Endometrium (tissue), 2 donors: ENCODE measurements around the gene PRRC2A.
A peak's percentile ranks its signal among the peaks of the same experiment; 100 is the strongest.
"Not testable (repeated sequence)": the region's sequence is repeated elsewhere in the genome, so short reads cannot be mapped to it uniquely, and the experiment has no call there.

ENCODE experiments used
- FAIRE-seq: peaks from 2 replicates; lab custom pipeline; 2012; peaks lifted over from hg19 to GRCh38; lab: Jason Lieb, UNC
- donor health status: control.
- donor health status: control.

Gene PRRC2A

DNA sequence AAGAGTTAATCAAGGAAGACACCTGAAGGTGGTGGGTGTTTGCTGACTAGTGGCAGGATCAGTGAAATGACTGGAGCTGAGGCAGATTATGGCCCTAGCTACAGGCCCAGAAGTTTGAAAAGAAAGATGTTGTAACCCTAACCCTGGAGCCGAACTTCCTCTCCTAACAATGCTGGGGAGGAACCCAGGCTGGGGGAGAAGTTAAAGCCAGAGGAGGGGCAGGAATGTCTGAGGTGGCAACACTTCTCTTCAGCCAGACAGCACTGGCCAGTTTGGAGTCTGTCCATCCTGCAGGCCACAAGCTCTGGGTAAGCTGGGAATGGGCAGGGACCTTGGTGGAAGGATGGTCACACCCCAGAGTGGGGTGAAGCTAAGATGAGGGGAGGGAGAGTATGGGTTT lies 34.5 kb upstream of the PRRC2A start, which contains the start of gene LST1:
Gene LST1, plus strand, starts transcription at position 270 of the 400 bp plus-strand sequence. CDS start 1,023 bp downstream, outside the sequence.
- FAIRE-seq = no peak

DNA sequence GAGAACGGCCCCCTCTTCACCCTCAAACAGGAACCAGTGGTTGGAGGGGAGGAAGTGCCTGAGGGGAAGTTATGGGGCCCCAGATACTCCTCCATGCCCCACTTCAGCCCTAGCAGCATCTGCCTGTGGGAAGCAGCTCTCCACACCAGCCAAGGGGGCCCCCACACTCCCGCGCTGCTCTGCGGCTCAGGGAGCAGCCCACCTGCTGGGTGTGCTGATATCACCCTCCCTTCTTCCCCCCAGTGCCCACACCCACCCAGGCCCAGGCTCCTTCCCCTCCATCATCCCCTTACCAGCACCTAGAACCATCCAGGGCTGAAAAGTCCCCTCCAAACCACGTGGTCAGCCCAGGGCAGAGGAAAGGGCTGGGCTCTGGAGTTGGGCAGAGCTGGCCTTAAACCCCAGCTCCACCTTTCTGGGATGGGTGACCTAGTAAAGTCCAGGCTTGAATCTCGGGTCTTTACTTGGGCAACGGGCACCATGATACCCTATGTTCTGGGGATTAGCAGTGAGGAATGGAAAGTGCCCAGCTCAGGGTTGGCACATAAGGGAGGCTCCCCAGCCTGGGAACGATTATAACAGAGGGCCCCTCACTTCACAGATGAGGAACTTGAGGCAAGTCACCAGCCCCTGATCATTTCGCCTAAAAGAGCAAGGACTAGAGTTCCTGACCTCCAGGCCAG lies 33.8 kb upstream of the PRRC2A start:
- no peak for FAIRE-seq

DNA sequence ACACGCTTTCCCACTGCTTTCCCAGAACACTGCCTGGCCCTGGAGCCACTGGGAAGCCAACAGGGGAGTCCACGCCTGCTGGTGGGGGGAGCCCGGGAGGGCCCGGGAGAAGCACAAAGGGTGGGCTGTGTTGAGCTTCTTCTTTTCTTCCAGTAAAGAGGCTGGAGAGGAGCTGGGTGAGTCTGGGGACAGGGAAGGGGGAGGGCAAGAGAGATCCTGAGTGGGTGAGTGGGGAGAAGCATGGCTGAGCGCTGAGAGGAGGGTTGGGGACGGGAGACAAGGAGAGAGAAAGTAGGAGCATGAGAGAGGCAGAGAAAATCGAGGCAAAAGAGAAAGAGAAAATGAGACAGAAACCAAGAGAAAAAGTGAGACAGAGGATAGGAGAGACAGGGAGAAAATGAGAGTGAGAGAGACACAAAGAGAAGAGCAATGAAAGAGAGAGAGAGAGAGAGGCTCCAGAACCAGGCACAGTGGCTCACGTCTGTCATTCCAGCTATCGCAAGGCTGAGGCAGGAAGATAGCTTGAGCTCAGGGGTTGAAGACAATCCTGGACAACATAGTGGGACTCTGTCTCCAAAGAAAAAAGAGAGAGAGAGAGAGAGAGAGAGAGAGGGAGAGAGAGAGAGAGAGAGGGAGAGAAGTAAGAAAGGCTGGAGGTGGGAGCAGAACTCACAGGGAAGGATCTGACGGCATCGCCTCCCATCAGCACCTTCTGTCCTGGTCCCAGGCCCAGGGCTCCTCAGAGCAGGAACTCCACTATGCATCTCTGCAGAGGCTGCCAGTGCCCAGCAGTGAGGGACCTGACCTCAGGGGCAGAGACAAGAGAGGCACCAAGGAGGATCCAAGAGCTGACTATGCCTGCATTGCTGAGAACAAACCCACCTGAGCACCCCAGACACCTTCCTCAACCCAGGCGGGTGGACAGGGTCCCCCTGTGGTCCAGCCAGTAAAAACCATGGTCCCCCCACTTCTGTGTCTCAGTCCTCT lies 32.4 kb upstream of the PRRC2A start:
- FAIRE-seq = no peak

GRCh38 chr6:31588871-31589650 lies 31.5 kb upstream of the PRRC2A start:
- no peak for FAIRE-seq

DNA sequence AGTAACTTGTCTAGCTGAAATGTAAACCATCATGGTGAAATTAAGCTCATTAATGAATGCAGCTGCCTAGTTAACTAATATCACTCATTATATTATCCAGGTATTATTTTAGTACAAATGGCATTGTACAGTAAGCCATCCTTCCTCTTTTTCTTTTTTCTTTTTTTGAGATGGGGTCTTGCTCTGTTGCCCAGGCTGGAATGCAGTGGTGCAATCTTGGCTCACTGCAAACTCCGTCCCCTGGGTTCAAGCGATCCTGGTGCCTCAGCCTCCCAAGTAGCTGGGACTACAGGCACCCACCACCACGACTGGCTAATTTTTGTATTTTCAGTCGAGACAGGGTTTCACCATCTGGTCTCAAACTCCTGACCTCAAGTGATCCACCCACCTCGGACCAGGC lies 29.8 kb upstream of the PRRC2A start:
- not testable (repeated sequence) for FAIRE-seq

- no peak for FAIRE-seq
Measured at GRCh38 chr6:31592396-31592771, 28.1 kb upstream of the PRRC2A start.

GRCh38 chr6:31597006-31597405 lies 23.5 kb upstream of the PRRC2A start:
- FAIRE-seq = no peak

DNA sequence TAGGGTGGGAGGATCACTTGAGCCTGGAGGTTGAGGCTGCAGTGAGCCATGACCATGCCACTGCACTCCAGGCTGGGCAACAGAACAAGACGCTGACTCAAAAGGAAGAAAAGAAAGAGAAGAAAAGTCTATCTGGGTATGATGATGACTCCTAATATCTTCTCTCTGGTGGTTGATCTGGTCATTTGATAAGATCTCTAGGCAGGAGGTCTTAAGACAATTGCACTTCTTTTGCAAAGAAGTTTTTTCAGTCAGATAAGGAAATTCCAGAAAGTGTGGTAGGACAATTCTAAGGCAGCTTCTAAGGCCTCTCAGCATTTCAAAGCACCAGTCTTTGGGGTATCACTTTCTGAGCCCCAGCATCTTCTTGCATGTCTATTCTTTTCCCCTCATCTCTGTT lies 13.2 kb upstream of the PRRC2A start:
- FAIRE-seq = no peak

DNA sequence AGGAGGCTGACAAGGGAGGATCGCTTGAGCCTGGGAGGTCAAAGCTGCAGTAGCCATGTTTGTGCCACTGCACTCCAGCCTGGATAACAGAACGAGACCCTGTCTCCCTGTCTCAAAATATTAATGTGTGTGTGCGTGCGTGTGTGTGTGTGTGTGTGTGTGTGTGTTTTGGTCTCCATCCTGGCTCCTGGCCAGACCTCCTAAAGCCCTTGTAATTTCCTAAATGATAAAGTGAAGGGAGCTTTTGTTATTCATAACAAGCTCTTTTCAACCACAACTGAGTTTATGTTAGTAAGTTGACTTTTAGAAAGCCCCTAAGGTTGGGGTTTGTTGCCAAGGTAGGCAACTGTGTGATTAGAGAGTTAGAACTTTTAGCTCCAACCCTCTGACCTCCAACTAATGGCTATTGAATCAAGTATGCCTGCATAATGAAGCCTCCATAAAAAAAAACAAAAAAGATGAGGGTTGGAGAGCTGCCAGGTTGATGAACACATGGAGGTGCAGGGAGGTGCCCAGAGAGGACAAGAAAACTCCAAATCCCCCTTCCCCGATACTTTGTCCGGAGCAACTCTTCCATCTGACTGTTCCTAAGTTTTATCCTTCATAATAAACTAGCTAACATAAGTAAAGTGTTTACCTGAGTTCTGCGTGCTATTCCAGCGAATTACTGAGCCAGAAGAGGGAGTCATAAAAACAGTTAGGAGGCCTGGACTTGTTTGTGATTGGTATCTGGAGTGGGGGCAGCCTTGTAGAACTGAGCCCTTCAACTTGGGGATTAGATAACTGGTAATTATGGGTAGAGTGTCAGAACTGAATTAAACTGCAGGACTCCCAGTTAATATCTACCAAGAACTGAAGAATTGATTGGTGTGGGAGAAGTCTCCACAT lies 10.8 kb upstream of the PRRC2A start:
- no peak for FAIRE-seq

- FAIRE-seq = no peak
Measured at GRCh38 chr6:31610968-31611367, 9.5 kb upstream of the PRRC2A start.

- FAIRE-seq = no peak
Measured at GRCh38 chr6:31614075-31614619, 6.4 kb upstream of the PRRC2A start.

- no peak for FAIRE-seq
Measured at GRCh38 chr6:31614684-31615578, 5.6 kb upstream of the PRRC2A start, which contains the start of gene AIF1. TSS of gene AIF1 (plus strand) at chr6:31615234. CDS start at chr6:31615330, 96 bp downstream.

- FAIRE-seq = no peak
Measured at GRCh38 chr6:31615748-31616147, 4.8 kb upstream of the PRRC2A start.

- FAIRE-seq = no peak
Measured at GRCh38 chr6:31617010-31617409, 3.5 kb upstream of the PRRC2A start.

- FAIRE-seq = peak; percentile 98
Measured at GRCh38 chr6:31619805-31620585, 520 bp upstream of the PRRC2A start.

DNA sequence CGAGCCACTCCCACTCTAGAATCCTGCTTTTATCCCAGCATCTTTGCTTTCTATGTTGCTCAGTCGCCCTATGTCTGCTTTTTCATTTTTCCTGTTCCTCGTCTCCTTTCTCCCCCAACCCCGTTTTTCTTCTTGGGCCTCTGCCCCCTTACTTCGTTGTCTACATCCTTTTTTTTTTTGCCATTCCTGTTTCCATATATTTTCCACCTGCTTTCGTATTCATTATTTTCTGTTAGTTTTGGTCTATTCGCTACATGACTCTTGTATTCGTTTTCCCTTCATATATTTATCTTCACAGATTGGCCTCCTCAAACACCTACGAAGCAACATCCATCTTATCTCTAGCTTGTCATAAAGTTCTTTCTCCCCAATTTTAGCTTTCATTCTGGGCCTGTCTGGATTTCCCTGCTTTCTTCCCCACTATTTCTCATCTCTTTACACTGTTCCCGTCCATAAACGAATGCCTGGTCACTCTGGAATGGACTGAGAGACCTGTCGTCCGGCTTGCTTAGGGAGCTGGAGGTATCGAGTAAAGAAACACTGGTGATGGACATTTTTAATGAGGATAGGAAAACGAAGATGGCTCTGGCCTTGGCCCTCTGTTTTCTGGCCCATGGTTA lies 915 bp downstream of the PRRC2A start:
- FAIRE-seq = no peak

- FAIRE-seq = no peak
Measured at GRCh38 chr6:31621991-31622390, 1.5 kb downstream of the PRRC2A start.

DNA sequence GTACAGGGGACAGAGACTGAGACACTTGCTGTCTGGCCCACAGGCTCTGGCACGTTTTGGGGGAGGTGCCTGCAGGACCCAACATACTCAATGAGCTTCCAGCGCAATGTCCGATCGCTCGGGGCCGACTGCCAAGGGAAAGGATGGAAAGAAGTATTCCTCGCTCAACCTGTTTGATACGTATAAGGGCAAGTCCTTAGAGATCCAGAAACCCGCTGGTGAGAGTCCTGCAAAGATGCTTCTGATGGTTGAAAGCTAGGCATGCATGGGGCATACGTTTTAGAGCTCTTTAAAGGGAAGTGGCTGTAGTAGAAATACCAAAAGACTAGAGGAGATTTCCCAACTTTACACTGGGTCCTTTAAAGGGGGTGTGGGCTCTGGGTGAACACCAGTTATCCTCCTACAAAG lies 2.2 kb downstream of the PRRC2A start:
- FAIRE-seq = no peak

- FAIRE-seq = no peak
Measured at GRCh38 chr6:31624070-31624469, 3.6 kb downstream of the PRRC2A start.
